ENCODE data around the gene ARHGEF11. TPM values are rescaled to one million over a fixed set of nuclear protein-coding genes. Genes with fewer than 3 reads are reported as not detected.

ARHGEF11 gene
- total RNA-seq, 1 donor from 2014 or later: 29.1 TPM

DNA sequence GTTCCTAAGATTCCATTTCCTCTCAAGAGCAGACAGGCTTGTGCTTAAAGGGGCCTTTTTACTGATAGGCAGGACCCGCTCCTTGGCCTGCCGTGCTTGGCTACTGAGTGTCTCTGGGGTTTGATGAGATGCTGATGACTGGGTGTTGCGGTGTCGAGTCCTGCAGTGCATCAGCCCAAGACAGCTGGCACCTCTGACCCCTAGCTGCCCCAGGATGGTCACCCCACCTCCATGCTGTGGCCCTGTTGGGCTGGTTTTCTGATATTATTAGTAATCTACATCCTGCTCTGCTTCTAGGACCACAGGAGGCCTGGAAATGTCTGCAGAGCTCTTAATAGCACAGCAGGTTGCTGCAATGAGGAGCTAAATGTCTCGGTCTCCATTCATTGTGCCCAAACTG, 96.4 kb downstream of the ARHGEF11 start:
- H3K36me3 ChIP-seq: peaks cover 100% of the 10 kb centered on the region
- H3K4me3 ChIP-seq: no peak overlapping the region
- H3K27ac ChIP-seq (replicated peaks): no peak overlapping the region
- TF ChIP-seq, protein P1, sequence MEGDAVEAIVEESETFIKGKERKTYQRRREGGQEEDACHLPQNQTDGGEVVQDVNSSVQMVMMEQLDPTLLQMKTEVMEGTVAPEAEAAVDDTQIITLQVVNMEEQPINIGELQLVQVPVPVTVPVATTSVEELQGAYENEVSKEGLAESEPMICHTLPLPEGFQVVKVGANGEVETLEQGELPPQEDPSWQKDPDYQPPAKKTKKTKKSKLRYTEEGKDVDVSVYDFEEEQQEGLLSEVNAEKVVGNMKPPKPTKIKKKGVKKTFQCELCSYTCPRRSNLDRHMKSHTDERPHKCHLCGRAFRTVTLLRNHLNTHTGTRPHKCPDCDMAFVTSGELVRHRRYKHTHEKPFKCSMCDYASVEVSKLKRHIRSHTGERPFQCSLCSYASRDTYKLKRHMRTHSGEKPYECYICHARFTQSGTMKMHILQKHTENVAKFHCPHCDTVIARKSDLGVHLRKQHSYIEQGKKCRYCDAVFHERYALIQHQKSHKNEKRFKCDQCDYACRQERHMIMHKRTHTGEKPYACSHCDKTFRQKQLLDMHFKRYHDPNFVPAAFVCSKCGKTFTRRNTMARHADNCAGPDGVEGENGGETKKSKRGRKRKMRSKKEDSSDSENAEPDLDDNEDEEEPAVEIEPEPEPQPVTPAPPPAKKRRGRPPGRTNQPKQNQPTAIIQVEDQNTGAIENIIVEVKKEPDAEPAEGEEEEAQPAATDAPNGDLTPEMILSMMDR (IDR thresholded peaks at IDR 0.05; ENCODE audit: borderline replicate concordance): no peak
- H3K9me3 ChIP-seq (replicated peaks): no peaks in the 10 kb centered on the region
- H3K4me1 ChIP-seq: no peaks in the 10 kb centered on the region
- intact Hi-C loops (cut with micrococcal nuclease): no loop called here
- H3K27me3 ChIP-seq (ENCODE audit: low read depth): no peaks in the 10 kb centered on the region
- DNase-seq: no peak

GRCh38 chr1:156948708-156949107, 96.8 kb downstream of the ARHGEF11 start:
- Histone ChIP-seq H3K4me3 (no peak overlapping the region), H3K27ac (replicated peaks) (no peak overlapping the region), H3K9me3 (replicated peaks) (no peaks in the 10 kb centered on the region), H3K36me3 (peaks cover 100% of the 10 kb centered on the region), H3K4me1 (no peaks in the 10 kb centered on the region), H3K27me3 (ENCODE audit: low read depth) (no peaks in the 10 kb centered on the region)
- TF ChIP-seq, protein P1 (IDR thresholded peaks at IDR 0.05; ENCODE audit: borderline replicate concordance): no peak
- no peak for DNase-seq
- intact Hi-C loops (cut with micrococcal nuclease): no loop called here

DNA sequence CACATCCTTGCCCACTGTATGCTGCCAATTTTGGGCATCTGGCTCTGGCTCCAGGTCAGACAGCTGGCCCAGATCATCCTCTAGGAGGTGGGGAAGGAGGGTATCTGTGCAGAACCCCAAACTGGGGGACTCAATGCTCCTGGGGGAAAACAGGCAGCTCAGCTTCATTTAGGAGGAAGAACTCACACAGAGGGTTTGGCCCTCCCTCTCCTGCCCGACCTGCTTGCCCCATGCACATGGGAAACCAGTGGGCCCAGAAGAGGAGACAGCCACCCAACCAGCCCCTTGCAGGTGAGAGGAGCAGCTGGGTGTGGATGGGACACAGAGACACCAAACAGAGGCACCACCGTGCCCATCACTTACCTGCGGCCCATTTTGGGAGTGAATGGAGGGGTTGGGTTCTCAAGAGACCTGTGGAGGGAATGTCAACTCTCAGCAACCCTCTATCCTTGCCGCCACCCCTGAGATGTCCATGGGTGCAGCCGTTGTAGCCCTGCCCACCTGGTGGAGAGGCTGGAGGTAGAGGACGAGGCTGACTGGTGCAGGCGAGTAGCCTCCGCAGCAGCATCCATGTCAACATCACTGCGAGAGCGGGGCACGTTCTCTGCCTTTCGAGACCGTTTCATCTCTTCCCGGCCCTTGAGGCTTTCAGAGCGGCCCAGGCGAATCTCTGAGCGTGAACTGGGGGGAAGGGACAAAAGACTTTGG, 97.6 kb downstream of the ARHGEF11 start:
- no peak for DNase-seq
- H3K9me3 ChIP-seq (replicated peaks): no peaks in the 10 kb centered on the region
- TF ChIP-seq, protein P1 (IDR thresholded peaks at IDR 0.05; ENCODE audit: borderline replicate concordance): no peak
- H3K4me3 ChIP-seq: no peak overlapping the region
- no peaks in the 10 kb centered on the region for H3K4me1 ChIP-seq
- no peak overlapping the region for H3K27ac ChIP-seq (replicated peaks)
- H3K36me3 ChIP-seq: peaks cover 100% of the 10 kb centered on the region
- intact Hi-C loops (cut with micrococcal nuclease): no loop called here
- H3K27me3 ChIP-seq (ENCODE audit: low read depth): no peaks in the 10 kb centered on the region

DNA sequence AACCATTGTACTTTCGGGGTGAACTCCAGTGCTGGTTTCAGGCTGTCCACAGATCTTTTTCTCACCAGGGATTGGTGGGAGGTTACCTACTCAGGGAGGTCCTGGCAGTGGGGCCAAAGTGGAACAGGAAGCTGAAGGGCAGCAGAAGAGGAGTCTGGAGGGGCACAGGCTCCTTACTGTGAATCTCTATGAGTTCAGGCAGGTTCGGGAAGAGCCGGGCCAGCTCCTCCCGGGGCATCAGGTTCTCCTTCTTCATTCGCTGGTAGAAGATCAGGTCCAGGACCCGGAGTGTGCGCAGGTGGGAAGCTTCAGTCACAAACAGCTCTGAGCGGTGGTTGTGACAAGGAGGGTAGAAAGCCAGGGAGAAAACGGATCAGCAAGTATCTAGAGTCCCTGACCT, 98.4 kb downstream of the ARHGEF11 start:
- no peak overlapping the region for H3K4me3 ChIP-seq
- intact Hi-C loops (cut with micrococcal nuclease): no loop called here
- H3K36me3 ChIP-seq: peaks cover 100% of the 10 kb centered on the region
- no peak overlapping the region for H3K27ac ChIP-seq (replicated peaks)
- no peaks in the 10 kb centered on the region for H3K27me3 ChIP-seq (ENCODE audit: low read depth)
- no peak for DNase-seq
- TF ChIP-seq, protein P1 (IDR thresholded peaks at IDR 0.05; ENCODE audit: borderline replicate concordance): no peak
- H3K9me3 ChIP-seq (replicated peaks): no peaks in the 10 kb centered on the region
- no peaks in the 10 kb centered on the region for H3K4me1 ChIP-seq

GRCh38 chr1:156945881-156946661, 99.5 kb downstream of the ARHGEF11 start:
- H3K4me3 ChIP-seq: no peak overlapping the region
- no peak overlapping the region for H3K27ac ChIP-seq (replicated peaks)
- no peaks in the 10 kb centered on the region for H3K27me3 ChIP-seq (ENCODE audit: low read depth)
- H3K9me3 ChIP-seq (replicated peaks): no peaks in the 10 kb centered on the region
- H3K36me3 ChIP-seq: peaks cover 100% of the 10 kb centered on the region
- H3K4me1 ChIP-seq: no peaks in the 10 kb centered on the region
- no peak for DNase-seq
- intact Hi-C loops (cut with micrococcal nuclease): no loop called here
- TF ChIP-seq, protein P1 (IDR thresholded peaks at IDR 0.05; ENCODE audit: borderline replicate concordance): no peak
